ENCODE data around the gene PPP5C.

The PPP5C gene

GRCh38 chr19:46339446-46339845 lies 7.4 kb upstream of the PPP5C start:
- no peak for DNase-seq

DNA sequence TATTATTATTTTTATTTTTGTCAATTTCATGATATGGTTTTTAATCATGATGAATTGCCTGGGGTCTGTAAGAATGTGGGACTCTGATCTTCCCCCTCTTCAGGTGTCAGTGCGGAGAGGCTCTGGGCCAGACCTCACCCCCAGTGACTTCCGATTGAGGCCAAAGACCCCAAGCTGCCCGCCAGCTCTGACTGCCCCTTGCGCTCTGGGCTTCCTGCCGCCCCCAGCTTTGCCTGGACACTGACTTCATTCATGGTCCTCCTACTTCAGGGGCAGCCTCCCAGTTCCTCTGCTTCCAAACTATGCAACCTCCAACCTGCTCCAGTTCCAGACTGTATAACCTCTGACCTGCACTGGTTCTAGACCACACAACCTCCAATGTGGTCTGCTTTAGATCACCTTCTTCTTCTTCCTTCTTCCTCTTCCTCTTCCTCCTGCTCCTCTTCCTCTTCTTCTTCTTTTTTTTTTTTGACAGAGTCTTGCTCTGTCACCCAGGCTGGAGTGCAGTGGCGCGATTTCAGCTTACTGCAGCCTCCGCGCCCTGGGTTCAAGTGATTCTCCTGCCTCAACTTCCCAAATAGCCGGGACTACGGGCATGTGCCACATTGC lies 6.7 kb upstream of the PPP5C start:
- no peak for DNase-seq

- no peak for DNase-seq
Observed at GRCh38 chr19:46341937-46342336, 5.0 kb upstream of the PPP5C start.

DNA sequence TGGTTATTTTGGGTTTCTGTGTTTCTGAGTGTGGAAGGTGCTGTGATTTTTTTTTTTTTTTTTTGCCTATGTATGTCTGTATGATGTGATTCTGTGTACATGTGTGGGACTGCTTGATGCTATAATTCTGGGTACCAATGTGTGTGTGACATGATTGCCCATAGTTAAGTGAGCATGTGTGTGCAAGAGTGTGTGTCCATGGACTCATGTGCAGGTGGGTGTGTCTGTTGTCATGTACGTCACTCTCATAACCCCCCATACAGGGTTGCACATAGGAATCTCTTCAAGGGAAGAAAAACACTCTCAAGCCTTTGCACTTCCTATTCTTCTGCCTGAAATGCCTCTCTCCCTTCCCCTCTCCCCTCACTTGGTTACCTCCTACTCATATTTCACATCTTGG lies 2.5 kb upstream of the PPP5C start:
- no peak for DNase-seq

DNA sequence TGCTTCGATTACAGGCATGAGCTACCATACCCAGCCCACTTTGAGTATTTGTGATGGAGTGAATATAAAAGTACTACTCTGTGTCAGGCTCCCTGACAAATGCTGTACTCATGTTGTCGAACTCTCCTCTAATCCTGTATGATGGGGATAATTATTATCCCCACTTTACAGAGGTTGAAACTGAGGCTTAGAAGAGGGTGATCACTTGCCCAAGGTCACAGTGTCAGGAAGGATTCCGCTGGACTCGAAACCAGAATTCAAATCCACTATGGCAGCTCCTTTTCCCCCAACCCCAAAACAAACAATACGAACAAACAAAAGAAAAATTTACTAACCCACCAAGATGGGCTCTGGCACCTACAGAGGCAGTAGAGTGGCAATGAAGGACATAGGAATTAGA lies 1.7 kb upstream of the PPP5C start:
- DNase-seq, result no peak

- no peak for DNase-seq
Observed at GRCh38 chr19:46347572-46347883, 641 bp downstream of the PPP5C start.

- DNase-seq, result no peak
Observed at GRCh38 chr19:46347985-46348384, 1.1 kb downstream of the PPP5C start.

- DNase-seq, result no peak
Observed at GRCh38 chr19:46349311-46349993, 2.6 kb downstream of the PPP5C start.

DNA sequence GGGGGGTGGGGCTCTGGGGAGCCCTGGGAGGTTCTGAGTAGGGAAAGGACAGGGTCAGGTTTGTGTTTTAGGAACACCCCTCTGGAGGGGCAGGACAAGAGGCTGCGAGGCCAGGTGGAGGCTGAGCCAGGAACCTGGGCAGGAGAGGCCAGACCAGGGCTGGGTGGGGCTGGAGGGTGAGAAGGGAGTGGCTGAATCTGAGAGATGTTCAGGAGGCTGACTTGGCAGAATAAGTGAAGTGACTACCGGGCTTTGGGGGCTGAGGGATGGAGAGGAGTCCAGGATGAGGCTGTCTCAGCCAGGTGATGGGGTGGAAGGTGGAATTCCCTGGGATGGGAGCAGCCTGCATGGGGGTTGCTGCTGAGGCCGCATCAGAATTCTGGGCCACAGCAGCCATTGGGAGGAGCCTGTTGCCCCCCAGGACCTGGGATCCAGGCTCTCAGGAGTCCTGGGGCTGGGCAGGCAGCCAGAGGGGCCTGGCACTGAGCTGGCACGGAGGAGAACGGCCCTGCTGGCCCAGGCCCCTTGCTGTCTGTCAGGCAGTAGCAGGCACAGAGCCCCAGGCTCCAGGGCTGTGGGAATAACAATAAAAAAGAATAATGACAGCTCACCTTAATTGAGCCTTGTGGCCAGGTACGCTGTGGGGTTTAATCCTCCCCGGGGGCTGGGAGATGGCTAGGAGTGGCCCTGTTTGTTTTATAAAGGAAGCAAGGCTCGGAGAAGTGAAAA lies 3.3 kb downstream of the PPP5C start:
- no peak for DNase-seq

GRCh38 chr19:46350758-46351159 lies 3.9 kb downstream of the PPP5C start:
- DNase-seq, result no peak

DNA sequence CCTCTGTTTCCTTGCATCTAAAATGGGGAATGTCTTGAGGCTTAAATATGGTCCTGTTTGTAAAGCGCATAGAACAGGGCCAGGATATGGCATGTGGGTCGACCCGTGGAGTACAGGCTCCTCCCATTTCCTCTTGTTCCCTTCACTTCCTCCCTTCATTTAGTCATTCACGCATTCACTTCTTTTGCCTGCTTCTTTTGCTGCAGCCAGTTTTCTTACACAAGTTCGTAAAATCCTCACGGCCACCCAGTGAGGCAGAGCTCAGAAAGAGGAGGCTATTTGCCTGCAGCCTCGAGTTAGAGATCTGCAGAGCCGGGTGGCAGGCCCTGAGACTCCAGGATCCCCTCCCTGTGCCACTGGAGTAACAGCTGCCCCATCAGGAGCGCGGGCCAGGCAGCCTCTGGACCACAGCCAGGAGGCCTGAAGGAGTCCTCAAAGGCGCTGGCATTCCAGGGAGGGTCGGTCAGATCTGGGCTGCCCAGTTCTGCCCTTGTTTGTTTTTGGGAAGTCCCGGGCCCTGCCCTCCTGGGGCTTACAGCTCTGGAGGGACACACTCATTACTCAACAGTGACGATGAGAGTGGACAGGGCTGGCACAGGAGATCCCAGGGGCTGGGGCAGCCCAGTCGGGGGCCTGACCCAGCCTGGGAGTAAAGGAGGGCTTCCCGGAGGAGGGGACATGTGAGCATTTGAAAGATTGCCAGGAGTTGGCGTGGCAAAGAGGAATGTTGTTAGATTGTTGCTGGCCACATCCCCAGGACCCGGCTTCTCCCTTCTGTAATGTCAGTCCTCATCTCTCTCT lies 4.6 kb downstream of the PPP5C start:
- no peak for DNase-seq

- no peak for DNase-seq
Observed at GRCh38 chr19:46353730-46354528, 7.0 kb downstream of the PPP5C start.

DNA sequence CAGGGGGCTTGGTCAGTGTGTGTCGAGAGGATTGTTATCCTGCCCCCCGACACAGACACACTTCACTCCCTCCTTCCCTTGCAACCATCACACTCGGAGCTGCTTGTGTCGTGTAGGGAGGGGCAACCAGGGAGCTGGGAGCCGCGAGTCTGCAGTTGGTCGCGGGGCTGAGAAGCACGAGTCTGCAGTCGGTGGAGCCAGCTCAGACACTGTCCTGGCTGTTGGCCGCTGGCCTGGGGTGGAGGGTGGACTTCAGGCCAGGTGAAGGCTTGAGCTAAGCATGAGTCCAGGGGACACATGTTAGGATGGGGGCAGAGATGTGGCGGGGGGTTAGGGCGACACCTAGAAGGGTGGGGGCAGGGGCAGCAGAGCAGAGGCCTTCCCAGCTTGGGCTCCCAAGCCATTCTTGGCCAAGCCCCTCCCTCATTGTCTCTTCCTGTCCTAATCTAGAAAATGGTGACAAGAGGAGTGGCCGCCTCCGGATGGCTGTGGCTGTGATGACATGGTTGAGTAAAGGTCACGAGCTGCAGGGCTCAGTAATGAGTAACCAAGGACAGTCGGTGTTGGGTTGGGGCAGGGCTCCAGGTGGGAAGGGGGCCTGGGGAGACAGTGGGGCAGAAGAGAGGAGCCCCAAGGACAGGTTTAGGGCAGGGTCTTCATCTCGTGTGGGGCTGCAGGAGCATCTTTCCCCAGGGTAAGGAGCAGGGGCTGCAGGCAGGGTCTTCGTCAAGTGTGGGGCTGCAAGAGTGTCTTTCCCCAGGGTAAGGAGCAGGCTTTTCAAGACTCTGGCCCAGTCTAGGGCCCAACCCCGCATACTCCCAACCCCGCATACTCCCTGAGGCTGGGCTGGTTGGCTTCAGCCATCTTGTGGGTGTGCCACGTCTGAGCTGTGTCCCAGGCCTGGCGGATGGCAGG lies 8.6 kb downstream of the PPP5C start:
- DNase-seq, result no peak

DNA sequence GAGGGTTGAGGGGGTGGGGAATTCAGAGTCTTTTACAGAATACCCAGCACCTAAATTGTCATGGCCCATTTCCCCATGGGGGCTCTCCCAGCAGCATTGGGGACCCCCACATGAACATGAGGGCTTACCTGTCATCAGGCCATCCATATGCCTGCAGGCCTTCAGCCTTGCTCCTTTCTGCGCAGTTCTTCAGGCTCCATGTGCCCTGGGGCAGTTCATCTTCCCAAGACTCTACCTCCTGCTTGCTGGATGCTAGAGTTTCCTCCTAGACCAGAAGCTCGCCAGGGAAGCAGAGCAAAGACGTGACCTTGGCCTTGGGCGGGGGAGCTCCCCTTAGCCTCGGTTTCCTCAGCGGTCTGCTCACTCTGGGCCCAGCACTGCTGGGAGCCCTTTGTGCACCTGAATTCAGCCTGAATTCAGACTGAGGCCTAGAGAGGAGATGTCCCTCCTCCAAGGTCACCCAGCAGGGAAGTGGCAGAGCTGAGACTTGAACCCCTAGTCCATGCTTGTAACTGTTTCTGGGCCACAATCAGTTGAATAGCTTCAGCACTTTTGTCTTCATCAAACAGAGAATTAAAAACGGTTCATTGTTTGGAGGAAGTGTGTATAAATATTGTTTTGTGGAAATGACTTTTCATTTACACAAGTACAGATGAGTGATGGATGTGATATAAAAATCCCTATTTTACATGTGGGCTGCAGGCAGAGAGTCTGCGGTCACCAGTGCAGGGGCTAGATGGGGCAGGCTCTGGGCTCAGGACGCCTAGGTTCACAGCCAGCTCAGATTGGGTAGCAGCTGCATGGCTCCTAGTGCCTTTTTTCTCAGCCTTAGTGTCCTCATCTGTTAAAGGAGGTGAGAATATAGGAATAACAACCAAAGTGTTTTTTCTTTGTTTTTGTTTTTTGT lies 9.5 kb downstream of the PPP5C start:
- DNase-seq, result no peak

GRCh38 chr19:46357846-46358583 lies 11.1 kb downstream of the PPP5C start:
- no peak for DNase-seq

- no peak for DNase-seq
Observed at GRCh38 chr19:46361915-46362314, 15.0 kb downstream of the PPP5C start.

DNA sequence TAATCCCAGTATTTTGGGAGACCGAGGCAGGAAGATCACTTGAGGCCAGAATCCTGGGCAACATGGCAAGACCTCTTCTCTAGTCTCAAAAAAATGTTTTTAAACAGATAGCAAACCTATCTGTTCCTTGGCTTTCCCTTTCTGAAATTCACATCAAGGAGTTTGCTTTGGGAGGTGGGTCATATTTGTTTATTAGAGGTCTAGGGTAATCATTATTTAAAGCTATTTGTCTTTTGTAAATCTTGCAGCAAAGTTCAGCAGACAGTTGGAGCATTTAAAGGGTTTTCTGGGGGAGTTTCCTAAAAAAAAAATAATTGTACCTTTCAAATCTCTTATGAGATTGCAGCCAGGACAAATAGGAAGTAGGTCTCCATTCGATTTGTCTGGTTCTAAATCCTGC lies 17.5 kb downstream of the PPP5C start:
- no peak for DNase-seq

- no peak for DNase-seq
Observed at GRCh38 chr19:46365561-46365960, 18.7 kb downstream of the PPP5C start.

- no peak for DNase-seq
Observed at GRCh38 chr19:46366620-46367292, 19.9 kb downstream of the PPP5C start.

Data from NCI-H146 (cell line).